ENCODE data around the gene HGS. TPM values are rescaled to one million over a fixed set of nuclear protein-coding genes. Genes with fewer than 3 reads are reported as not detected.

The HGS gene
- total and polyA plus RNA-seq, 2 of the 4 experiments (the other 2 are of a cell fraction) = 52.5 to 137 TPM

DNA sequence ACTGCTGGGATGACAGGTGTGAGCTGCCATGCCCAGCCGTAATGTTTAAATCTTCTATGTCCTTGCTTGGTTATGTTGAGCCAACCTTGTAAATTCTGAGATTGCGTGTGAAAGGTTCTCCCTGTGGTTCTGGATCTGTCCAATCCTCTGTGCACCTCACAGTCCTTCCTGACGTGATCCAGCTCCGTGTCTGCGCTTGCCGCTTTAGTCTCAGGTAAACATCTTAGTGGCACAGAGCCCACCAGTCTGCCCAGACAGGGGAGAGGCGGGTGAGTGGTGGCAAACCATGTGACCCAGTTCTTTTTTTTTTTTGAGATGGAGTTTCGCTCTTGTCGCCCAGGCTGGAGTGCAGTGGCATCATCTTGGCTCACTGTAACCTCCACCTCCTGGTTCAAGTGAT is 42.2 kb downstream of the HGS start:
- POLR2A ChIA-PET (ENCODE audit: unreplicated experiment) = no interaction called here
- no peaks in the 10 kb centered on the region for H3K9me1 ChIP-seq (ENCODE audit: insufficient read depth, low read length)
- H4K20me1 ChIP-seq (ENCODE audit: insufficient read depth, low read length) = no peaks in the 10 kb centered on the region
- intact Hi-C loops (cut with micrococcal nuclease) (no loop called here), in situ Hi-C loops (cut with MboI; ENCODE audit: low sequenced_read_pairs) (no loop called here), dilution Hi-C loops (cut with HindIII; ENCODE audit: low sequenced_read_pairs, unreplicated experiment) (no loop called here)
- CTCF ChIA-PET = no interaction called here
- TF ChIP-seq RAD21 (IDR thresholded peaks at IDR 0.05; ENCODE audit: low read length) = no peak
- no peak for TF ChIP-seq POLR2A (IDR thresholded peaks at IDR 0.05; ENCODE audit: low read depth, low read length)
- TF ChIP-seq, protein P1, sequence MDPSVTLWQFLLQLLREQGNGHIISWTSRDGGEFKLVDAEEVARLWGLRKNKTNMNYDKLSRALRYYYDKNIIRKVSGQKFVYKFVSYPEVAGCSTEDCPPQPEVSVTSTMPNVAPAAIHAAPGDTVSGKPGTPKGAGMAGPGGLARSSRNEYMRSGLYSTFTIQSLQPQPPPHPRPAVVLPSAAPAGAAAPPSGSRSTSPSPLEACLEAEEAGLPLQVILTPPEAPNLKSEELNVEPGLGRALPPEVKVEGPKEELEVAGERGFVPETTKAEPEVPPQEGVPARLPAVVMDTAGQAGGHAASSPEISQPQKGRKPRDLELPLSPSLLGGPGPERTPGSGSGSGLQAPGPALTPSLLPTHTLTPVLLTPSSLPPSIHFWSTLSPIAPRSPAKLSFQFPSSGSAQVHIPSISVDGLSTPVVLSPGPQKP (IDR thresholded peaks at IDR 0.05; ENCODE audit: borderline replicate concordance, low read depth, low read length) = no peak
- TF ChIP-seq CHD1 (IDR thresholded peaks at IDR 0.05; ENCODE audit: low read depth, low read length) = no peak
- no peak for TF ChIP-seq SMC3 (IDR thresholded peaks at IDR 0.05; ENCODE audit: low read depth, low read length)
- no peak overlapping the region for H3K9ac ChIP-seq (ENCODE audit: low read depth, low read length)
- no peak overlapping the region for H3K14ac ChIP-seq (replicated peaks; ENCODE audit: low read depth, low read length)
- H3K56ac ChIP-seq (ENCODE audit: extremely low read depth, insufficient read depth, low read length) = no peak overlapping the region
- H3K4me2 ChIP-seq (ENCODE audit: low read depth, low read length) = no peak overlapping the region
- H2BK20ac ChIP-seq (ENCODE audit: low read depth, low read length) = no peak overlapping the region
- no peak overlapping the region for H3K27ac ChIP-seq (ENCODE audit: insufficient read depth, low read length)
- H3K4me3 ChIP-seq (ENCODE audit: insufficient read depth, low read depth, low read length) = no peak overlapping the region
- no peaks in the 10 kb centered on the region for H3K9me3 ChIP-seq (ENCODE audit: control insufficient read depth, insufficient read depth, low read length)
- no peak overlapping the region for H3K18ac ChIP-seq (ENCODE audit: low read depth, low read length)
- no peaks in the 10 kb centered on the region for H3K79me1 ChIP-seq (ENCODE audit: low read depth in 1 of 2, low read length in 2 of 2)
- no peak overlapping the region for H4K8ac ChIP-seq (ENCODE audit: low read depth in 2 of 2, low read length in 2 of 2)
- H2AFZ ChIP-seq (replicated peaks; ENCODE audit: low read length, poor library complexity) = no peak overlapping the region
- no peaks in the 10 kb centered on the region for H3K27me3 ChIP-seq (ENCODE audit: control insufficient read depth, insufficient read depth, low read length)
- no peak overlapping the region for H2AK5ac ChIP-seq (ENCODE audit: low read depth, low read length)
- no peak overlapping the region for H3K23ac ChIP-seq (ENCODE audit: low read depth, low read length)
- ATAC-seq (ENCODE audit: low read depth) (no peak), DNase-seq (no peak)
- WGBS, 2 experiments (ENCODE audit: extremely low coverage in 2 of 2, insufficient read length in 1 of 2) = 60% methylated on average over 2 of the region's 9 CpGs; no CpG with 5 or more reads in 1 of the 2 experiments
- H3K4me1 ChIP-seq (ENCODE audit: control insufficient read depth, insufficient read depth, low read length) = peaks cover under 1% of the 10 kb centered on the region; the same call in 1 of the 2 replicates
- H2BK120ac ChIP-seq (ENCODE audit: low read depth, low read length) = no peak overlapping the region
- H2BK5ac ChIP-seq (ENCODE audit: low read depth, low read length, poor library complexity, severe bottlenecking) = no peak overlapping the region
- no peak overlapping the region for H2BK15ac ChIP-seq (ENCODE audit: low read depth, low read length)
- no peak overlapping the region for H4K91ac ChIP-seq (ENCODE audit: insufficient read depth, low read depth, low read length)
- no peaks in the 10 kb centered on the region for H3K36me3 ChIP-seq (ENCODE audit: control insufficient read depth, insufficient read depth, low read length)
- H2AK9ac ChIP-seq (replicated peaks; ENCODE audit: low read depth, low read length, poor library complexity) = no peak overlapping the region
- no peak overlapping the region for H3K4ac ChIP-seq (ENCODE audit: low read depth, low read length)
- H4K5ac ChIP-seq (ENCODE audit: low read depth, low read length) = no peak overlapping the region
- BruUV-seq (replicated peaks) = no TSS peak
